ENCODE data around the gene NLN. TPM values are rescaled to one million over a fixed set of nuclear protein-coding genes. Genes with fewer than 3 reads are reported as not detected.

The NLN gene
- total RNA-seq, 2 donors from 2014 or later = 1.8 to 2.3 TPM

- ATAC-seq = no peak
- Mint-ChIP-seq H3K27ac (no peak overlapping the region), H3K27me3 (no peaks in the 10 kb centered on the region)
These were observed 16.3 kb downstream of the NLN start for GRCh38 chr5:65738305-65738704.

GRCh38 chr5:65739162-65739561 lies 17.2 kb downstream of the NLN start:
- ATAC-seq (no peak), DNase-seq (no peak)
- Mint-ChIP-seq H3K27me3 (no peaks in the 10 kb centered on the region), H3K4me1 (peaks cover 2% of the 10 kb centered on the region), H3K36me3 (ENCODE audit: low read depth) (no peaks in the 10 kb centered on the region), H3K27ac (no peak overlapping the region), H3K4me3 (no peak overlapping the region)
- no peaks in the 10 kb centered on the region for H3K9me3 ChIP-seq (ENCODE audit: control insufficient read depth, low read length, poor library complexity, severe bottlenecking)

More at GRCh38 chr5:65738305-65738704, 16.3 kb downstream of the NLN start:
- no peaks in the 10 kb centered on the region for H3K9me3 ChIP-seq (ENCODE audit: control insufficient read depth, low read length, poor library complexity, severe bottlenecking)
- Mint-ChIP-seq H3K36me3 (ENCODE audit: low read depth) (no peaks in the 10 kb centered on the region), H3K4me1 (peaks cover 2% of the 10 kb centered on the region), H3K4me3 (no peak overlapping the region)
- DNase-seq = no peak

- no peaks in the 10 kb centered on the region for H3K9me3 ChIP-seq (ENCODE audit: control insufficient read depth, low read length, poor library complexity, severe bottlenecking)
- no peak for DNase-seq
- Mint-ChIP-seq H3K27me3 (no peaks in the 10 kb centered on the region), H3K4me1 (no peaks in the 10 kb centered on the region), H3K36me3 (ENCODE audit: low read depth) (peaks cover 4% of the 10 kb centered on the region), H3K4me3 (no peak overlapping the region), H3K27ac (no peak overlapping the region)
- peak; percentile 69 for ATAC-seq
These were observed 20.7 kb downstream of the NLN start for GRCh38 chr5:65742565-65743231.

- H3K9me3 ChIP-seq (ENCODE audit: control insufficient read depth, low read length, poor library complexity, severe bottlenecking) = no peaks in the 10 kb centered on the region
- ATAC-seq (no peak), DNase-seq (no peak)
- Mint-ChIP-seq H3K4me1 (no peaks in the 10 kb centered on the region), H3K36me3 (ENCODE audit: low read depth) (peaks cover 4% of the 10 kb centered on the region), H3K27me3 (no peaks in the 10 kb centered on the region), H3K27ac (no peak overlapping the region), H3K4me3 (no peak overlapping the region)
These were observed 27.3 kb downstream of the NLN start for GRCh38 chr5:65749221-65749844.

- H3K4me1 Mint-ChIP-seq = no peaks in the 10 kb centered on the region
These were observed 28.0 kb downstream of the NLN start for GRCh38 chr5:65749956-65750355.

GRCh38 chr5:65750938-65751337 lies 28.9 kb downstream of the NLN start:
- no peak overlapping the region for H3K27ac Mint-ChIP-seq
- no peak overlapping the region for H3K4me3 Mint-ChIP-seq
- peaks cover 4% of the 10 kb centered on the region for H3K36me3 Mint-ChIP-seq (ENCODE audit: low read depth)
- DNase-seq = no peak
- no peaks in the 10 kb centered on the region for H3K27me3 Mint-ChIP-seq
- ATAC-seq = no peak
- H3K9me3 ChIP-seq (ENCODE audit: control insufficient read depth, low read length, poor library complexity, severe bottlenecking) = no peaks in the 10 kb centered on the region
- no peaks in the 10 kb centered on the region for H3K4me1 Mint-ChIP-seq

More at GRCh38 chr5:65749956-65750355, 28.0 kb downstream of the NLN start:
- H3K27ac Mint-ChIP-seq = peak overlapping the region; percentile 27
- H3K9me3 ChIP-seq (ENCODE audit: control insufficient read depth, low read length, poor library complexity, severe bottlenecking) = no peaks in the 10 kb centered on the region
- ATAC-seq = no peak
- no peaks in the 10 kb centered on the region for H3K27me3 Mint-ChIP-seq
- peaks cover 4% of the 10 kb centered on the region for H3K36me3 Mint-ChIP-seq (ENCODE audit: low read depth)
- DNase-seq = no peak
- no peak overlapping the region for H3K4me3 Mint-ChIP-seq

GRCh38 chr5:65753189-65753588 lies 31.2 kb downstream of the NLN start:
- H3K27me3 Mint-ChIP-seq = no peaks in the 10 kb centered on the region
- DNase-seq (no peak), ATAC-seq (no peak)
- no peaks in the 10 kb centered on the region for H3K36me3 Mint-ChIP-seq (ENCODE audit: low read depth)
- H3K9me3 ChIP-seq (ENCODE audit: control insufficient read depth, low read length, poor library complexity, severe bottlenecking) = no peaks in the 10 kb centered on the region
- H3K4me1 Mint-ChIP-seq = no peaks in the 10 kb centered on the region
- no peak overlapping the region for H3K4me3 Mint-ChIP-seq
- no peak overlapping the region for H3K27ac Mint-ChIP-seq

GRCh38 chr5:65758546-65759144 lies 36.6 kb downstream of the NLN start:
- H3K9me3 ChIP-seq (ENCODE audit: control insufficient read depth, low read length, poor library complexity, severe bottlenecking) = no peaks in the 10 kb centered on the region
- Mint-ChIP-seq H3K36me3 (ENCODE audit: low read depth) (no peaks in the 10 kb centered on the region), H3K4me3 (no peak overlapping the region), H3K27ac (no peak overlapping the region), H3K27me3 (no peaks in the 10 kb centered on the region), H3K4me1 (peaks cover 6% of the 10 kb centered on the region)
- ATAC-seq = no peak
- no peak for DNase-seq

- ATAC-seq = peak; percentile 96
- peaks cover 6% of the 10 kb centered on the region for H3K4me1 Mint-ChIP-seq
- H3K27me3 Mint-ChIP-seq = no peaks in the 10 kb centered on the region
- no peak overlapping the region for H3K4me3 Mint-ChIP-seq
- H3K9me3 ChIP-seq (ENCODE audit: control insufficient read depth, low read length, poor library complexity, severe bottlenecking) = no peaks in the 10 kb centered on the region
- peak overlapping the region; percentile 34 for H3K27ac Mint-ChIP-seq
- H3K36me3 Mint-ChIP-seq (ENCODE audit: low read depth) = no peaks in the 10 kb centered on the region
- DNase-seq = peak in 2 of 3 donors; percentile 25 to 31
These were observed 38.7 kb downstream of the NLN start for GRCh38 chr5:65760504-65761275.

GRCh38 chr5:65762234-65762633 lies 40.2 kb downstream of the NLN start:
- H3K36me3 Mint-ChIP-seq (ENCODE audit: low read depth) = no peaks in the 10 kb centered on the region
- no peak overlapping the region for H3K4me3 Mint-ChIP-seq
- H3K27me3 Mint-ChIP-seq = no peaks in the 10 kb centered on the region
- DNase-seq = no peak
- peaks cover 6% of the 10 kb centered on the region for H3K4me1 Mint-ChIP-seq
- no peaks in the 10 kb centered on the region for H3K9me3 ChIP-seq (ENCODE audit: control insufficient read depth, low read length, poor library complexity, severe bottlenecking)
- ATAC-seq = no peak
- no peak overlapping the region for H3K27ac Mint-ChIP-seq

- no peak for ATAC-seq
- no peaks in the 10 kb centered on the region for H3K9me3 ChIP-seq (ENCODE audit: control insufficient read depth, low read length, poor library complexity, severe bottlenecking)
- no peaks in the 10 kb centered on the region for H3K36me3 Mint-ChIP-seq (ENCODE audit: low read depth)
- no peak overlapping the region for H3K27ac Mint-ChIP-seq
- H3K4me3 Mint-ChIP-seq = no peak overlapping the region
- H3K27me3 Mint-ChIP-seq = no peaks in the 10 kb centered on the region
- peaks cover 3% of the 10 kb centered on the region for H3K4me1 Mint-ChIP-seq
- DNase-seq = no peak
These were observed 43.6 kb downstream of the NLN start for GRCh38 chr5:65765582-65765981.

- ATAC-seq = no peak
- H3K27ac Mint-ChIP-seq = no peak overlapping the region
These were observed 44.2 kb downstream of the NLN start for GRCh38 chr5:65766175-65766574.

GRCh38 chr5:65766781-65767180 lies 44.8 kb downstream of the NLN start:
- DNase-seq (no peak), ATAC-seq (no peak)
- no peak overlapping the region for H3K4me3 Mint-ChIP-seq
- no peaks in the 10 kb centered on the region for H3K9me3 ChIP-seq (ENCODE audit: control insufficient read depth, low read length, poor library complexity, severe bottlenecking)
- H3K27ac Mint-ChIP-seq = no peak overlapping the region
- no peaks in the 10 kb centered on the region for H3K27me3 Mint-ChIP-seq
- no peaks in the 10 kb centered on the region for H3K4me1 Mint-ChIP-seq
- H3K36me3 Mint-ChIP-seq (ENCODE audit: low read depth) = no peaks in the 10 kb centered on the region

More at GRCh38 chr5:65766175-65766574, 44.2 kb downstream of the NLN start:
- no peaks in the 10 kb centered on the region for H3K27me3 Mint-ChIP-seq
- no peak overlapping the region for H3K4me3 Mint-ChIP-seq
- no peaks in the 10 kb centered on the region for H3K4me1 Mint-ChIP-seq
- DNase-seq = no peak
- H3K9me3 ChIP-seq (ENCODE audit: control insufficient read depth, low read length, poor library complexity, severe bottlenecking) = no peaks in the 10 kb centered on the region
- no peaks in the 10 kb centered on the region for H3K36me3 Mint-ChIP-seq (ENCODE audit: low read depth)
